ENCODE results near the gene SHANK3.

SHANK3 gene

DNA sequence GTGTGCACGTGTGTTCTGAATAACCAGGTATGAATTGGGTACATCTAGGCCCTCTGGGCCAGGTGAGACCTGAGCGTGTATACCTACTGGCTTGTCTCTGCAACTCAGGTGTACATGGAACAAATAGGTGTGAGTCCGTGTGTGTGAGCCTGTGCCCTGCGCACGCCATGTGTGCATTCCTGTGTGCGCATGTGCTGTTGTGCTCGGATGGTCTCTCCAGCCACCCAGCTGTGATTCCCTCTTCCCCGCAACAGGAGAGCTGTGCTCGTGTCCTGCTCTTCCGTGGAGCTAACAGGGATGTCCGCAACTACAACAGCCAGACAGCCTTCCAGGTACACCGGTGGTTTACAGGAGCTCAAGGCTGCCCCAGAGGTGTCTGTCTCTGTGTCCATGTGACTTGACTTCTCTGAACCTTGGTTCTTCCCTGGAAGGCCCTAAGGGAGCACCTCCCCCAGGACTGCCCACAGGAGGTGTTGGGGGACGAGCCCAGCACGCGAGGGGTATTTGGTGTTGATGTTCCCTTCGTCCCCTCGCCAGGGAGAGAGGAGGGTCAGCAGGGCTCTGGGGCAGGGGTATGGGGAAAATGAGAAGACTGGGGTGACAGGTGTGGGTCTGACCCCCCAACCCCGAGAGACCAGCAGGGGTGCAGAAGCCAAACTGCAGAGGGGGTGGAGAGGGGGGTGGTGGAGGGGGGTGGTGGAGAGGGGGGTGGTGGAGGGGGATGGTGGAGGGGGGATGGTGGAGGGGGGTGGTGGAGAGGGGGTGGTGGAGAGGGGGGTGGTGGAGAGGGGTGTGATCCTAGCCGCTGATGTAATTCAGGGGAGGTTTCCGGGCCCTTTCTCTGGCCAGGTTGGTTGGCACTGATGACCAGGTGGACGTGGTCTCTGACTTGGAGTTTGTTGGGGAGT is 10.7 kb downstream of the SHANK3 start:
- TF ChIP-seq, protein P1, sequence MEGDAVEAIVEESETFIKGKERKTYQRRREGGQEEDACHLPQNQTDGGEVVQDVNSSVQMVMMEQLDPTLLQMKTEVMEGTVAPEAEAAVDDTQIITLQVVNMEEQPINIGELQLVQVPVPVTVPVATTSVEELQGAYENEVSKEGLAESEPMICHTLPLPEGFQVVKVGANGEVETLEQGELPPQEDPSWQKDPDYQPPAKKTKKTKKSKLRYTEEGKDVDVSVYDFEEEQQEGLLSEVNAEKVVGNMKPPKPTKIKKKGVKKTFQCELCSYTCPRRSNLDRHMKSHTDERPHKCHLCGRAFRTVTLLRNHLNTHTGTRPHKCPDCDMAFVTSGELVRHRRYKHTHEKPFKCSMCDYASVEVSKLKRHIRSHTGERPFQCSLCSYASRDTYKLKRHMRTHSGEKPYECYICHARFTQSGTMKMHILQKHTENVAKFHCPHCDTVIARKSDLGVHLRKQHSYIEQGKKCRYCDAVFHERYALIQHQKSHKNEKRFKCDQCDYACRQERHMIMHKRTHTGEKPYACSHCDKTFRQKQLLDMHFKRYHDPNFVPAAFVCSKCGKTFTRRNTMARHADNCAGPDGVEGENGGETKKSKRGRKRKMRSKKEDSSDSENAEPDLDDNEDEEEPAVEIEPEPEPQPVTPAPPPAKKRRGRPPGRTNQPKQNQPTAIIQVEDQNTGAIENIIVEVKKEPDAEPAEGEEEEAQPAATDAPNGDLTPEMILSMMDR (IDR thresholded peaks at IDR 0.05) = no peak

DNA sequence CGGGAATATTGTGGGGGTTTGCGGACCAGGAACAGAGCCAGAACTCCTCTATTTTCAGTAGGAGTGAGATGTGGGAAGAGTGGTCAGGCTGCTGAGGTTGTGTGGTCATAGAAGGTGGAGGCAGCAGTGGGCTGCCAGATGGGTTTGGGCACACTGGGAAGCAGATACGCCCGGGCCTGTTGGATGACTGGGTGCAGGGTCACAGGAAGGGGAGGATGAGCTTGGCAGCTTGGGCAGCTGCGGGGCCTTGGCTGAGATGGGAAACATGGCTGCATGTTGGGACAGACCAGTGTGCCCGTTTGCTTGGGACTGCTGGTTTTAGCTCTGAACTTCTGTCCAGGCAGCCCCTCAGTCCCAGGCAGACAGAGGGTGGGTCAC is 11.4 kb downstream of the SHANK3 start:
- TF ChIP-seq, protein P1 (IDR thresholded peaks at IDR 0.05) = no peak

DNA sequence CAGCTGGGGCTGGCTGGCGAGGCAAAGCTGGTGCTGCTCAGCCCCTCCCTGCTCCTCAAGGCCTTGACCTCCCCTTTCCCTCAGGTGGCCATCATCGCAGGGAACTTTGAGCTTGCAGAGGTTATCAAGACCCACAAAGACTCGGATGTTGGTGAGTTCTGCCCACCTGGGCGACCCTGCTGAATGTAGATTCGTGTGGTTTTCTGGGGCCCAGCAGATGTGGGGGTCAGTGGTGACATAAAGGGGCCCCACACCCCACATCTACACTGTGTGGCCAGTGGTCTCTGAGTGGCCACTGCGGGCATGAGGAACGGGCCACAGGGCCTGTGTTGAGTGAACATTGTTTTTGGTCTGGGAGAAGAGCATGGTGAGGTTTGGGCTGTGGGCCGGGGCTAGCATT is 11.9 kb downstream of the SHANK3 start:
- TF ChIP-seq, protein P1 (IDR thresholded peaks at IDR 0.05) = no peak

DNA sequence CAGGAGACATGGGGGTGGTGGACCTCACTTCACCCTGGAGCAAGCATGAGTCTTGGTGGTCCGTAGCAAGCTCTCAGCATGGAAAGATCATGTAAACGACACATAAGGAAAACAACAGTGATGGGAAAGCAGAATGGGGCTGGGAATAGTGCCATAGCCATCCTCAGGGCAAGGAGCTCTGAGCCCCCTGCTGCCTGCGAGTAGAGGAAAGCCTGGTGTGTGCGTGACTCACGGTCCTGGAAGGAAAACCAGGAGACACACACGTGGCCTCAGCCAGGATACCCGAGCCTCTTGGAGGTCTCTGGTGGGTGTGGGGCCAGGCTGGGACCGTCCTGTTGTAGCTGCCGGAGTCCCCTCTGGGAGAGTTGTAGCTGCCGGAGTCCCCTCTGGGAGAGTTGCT is 12.4 kb downstream of the SHANK3 start:
- TF ChIP-seq, protein P1 (IDR thresholded peaks at IDR 0.05) = no peak

DNA sequence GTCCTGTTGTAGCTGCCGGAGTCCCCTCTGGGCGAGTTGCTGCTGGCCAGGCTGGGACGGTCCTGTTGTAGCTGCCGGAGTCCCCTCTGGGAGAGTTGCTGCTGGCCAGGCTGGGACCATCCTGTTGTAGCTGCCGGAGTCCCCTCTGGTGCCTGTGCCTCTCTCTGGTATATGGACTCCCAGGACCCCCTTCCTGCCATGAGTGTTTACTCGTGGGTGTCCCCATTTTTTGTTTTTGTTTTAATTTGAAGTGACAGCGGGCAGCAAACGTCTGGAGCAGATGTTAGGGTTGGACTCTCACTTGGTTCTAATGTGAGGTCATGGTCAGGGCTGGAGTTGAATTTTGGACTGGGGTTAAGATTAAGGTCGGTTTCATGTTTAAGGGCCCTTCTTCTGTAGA is 14.2 kb downstream of the SHANK3 start:
- TF ChIP-seq, protein P1 (IDR thresholded peaks at IDR 0.05) = no peak

DNA sequence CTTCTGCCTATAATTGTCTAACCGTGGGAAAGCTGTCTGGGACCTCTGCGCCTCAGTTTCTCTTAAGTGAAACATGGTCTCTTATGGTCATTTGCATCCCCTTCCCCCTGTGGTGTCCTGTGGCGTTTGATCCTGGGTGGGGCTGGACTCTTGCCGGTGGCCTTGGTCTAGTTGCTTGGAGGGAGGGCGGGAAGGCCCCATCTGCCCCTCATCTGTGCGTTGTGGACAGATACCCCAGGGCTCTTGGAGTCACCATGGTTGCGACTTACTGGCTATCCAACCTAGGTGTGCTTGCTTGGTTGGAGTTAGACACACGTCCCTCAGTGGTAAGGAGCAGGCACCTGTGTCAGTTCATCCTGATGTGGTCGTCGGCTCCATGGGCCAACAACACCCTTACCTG is 15.2 kb downstream of the SHANK3 start:
- TF ChIP-seq, protein P1 (IDR thresholded peaks at IDR 0.05) = no peak

DNA sequence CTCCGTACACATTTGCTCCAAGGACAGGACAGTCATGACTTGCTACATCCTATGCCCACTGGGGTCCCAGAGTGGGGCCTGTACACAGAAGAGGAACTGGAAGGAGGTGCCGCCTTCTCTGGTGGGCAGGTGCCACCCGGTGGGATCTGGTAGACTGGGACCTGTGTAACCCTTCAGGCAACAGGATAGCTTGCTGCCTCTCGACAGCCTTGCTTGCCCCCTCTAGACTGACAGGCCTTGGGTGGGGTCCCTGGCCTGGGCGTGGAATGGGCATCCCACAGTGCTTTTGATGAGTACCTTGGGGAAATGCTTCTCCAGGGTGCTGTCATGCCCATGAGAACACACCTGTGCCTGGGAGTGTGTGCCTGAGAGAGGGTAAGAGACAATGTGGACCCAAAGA is 15.8 kb downstream of the SHANK3 start:
- TF ChIP-seq, protein P1 (IDR thresholded peaks at IDR 0.05) = no peak
